ENCODE results near the gene STK10.

DNA sequence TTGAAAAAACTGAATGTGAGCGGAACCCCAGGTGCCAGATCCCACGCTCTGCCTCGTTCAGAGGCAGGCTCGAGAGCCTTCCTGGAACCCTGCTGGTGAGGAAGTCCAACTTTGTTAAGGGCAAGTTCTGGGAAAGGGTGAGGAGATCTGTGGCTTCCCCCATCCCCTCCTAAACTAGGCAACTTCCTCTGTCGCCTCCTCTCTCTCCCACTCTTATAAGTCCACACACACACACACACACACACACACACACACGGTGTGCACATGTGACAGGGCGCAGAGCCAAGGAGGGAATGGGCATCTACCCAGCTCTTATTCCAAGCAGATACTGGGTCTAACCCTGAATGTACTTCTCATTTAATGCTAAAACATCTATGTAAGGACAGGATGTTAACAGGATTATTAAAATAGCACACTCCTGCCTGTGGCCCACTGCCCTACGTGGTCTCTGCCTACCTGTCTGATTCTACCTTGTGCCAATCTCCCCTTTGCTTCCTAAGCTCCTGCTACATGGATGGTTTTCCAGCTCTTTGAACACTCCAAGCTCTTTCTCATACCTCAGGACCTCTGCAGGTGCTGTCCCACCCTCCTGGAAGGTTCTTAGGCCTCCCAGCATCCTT, 109.2 kb downstream of the STK10 start:
- TF ChIP-seq, protein P1, sequence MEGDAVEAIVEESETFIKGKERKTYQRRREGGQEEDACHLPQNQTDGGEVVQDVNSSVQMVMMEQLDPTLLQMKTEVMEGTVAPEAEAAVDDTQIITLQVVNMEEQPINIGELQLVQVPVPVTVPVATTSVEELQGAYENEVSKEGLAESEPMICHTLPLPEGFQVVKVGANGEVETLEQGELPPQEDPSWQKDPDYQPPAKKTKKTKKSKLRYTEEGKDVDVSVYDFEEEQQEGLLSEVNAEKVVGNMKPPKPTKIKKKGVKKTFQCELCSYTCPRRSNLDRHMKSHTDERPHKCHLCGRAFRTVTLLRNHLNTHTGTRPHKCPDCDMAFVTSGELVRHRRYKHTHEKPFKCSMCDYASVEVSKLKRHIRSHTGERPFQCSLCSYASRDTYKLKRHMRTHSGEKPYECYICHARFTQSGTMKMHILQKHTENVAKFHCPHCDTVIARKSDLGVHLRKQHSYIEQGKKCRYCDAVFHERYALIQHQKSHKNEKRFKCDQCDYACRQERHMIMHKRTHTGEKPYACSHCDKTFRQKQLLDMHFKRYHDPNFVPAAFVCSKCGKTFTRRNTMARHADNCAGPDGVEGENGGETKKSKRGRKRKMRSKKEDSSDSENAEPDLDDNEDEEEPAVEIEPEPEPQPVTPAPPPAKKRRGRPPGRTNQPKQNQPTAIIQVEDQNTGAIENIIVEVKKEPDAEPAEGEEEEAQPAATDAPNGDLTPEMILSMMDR (conservative IDR thresholded peaks at IDR 0.05; ENCODE audit: low read length) = no peak
- TF ChIP-seq EZH2phosphoT487 (IDR thresholded peaks at IDR 0.05; ENCODE audit: borderline replicate concordance) = no peak
